ENCODE results near the gene GPR146.
"Not testable (repeated sequence)": the region's sequence is repeated elsewhere in the genome, so short reads cannot be mapped to it uniquely, and the experiment has no call there.

GPR146 gene, protein sequence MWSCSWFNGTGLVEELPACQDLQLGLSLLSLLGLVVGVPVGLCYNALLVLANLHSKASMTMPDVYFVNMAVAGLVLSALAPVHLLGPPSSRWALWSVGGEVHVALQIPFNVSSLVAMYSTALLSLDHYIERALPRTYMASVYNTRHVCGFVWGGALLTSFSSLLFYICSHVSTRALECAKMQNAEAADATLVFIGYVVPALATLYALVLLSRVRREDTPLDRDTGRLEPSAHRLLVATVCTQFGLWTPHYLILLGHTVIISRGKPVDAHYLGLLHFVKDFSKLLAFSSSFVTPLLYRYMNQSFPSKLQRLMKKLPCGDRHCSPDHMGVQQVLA

DNA sequence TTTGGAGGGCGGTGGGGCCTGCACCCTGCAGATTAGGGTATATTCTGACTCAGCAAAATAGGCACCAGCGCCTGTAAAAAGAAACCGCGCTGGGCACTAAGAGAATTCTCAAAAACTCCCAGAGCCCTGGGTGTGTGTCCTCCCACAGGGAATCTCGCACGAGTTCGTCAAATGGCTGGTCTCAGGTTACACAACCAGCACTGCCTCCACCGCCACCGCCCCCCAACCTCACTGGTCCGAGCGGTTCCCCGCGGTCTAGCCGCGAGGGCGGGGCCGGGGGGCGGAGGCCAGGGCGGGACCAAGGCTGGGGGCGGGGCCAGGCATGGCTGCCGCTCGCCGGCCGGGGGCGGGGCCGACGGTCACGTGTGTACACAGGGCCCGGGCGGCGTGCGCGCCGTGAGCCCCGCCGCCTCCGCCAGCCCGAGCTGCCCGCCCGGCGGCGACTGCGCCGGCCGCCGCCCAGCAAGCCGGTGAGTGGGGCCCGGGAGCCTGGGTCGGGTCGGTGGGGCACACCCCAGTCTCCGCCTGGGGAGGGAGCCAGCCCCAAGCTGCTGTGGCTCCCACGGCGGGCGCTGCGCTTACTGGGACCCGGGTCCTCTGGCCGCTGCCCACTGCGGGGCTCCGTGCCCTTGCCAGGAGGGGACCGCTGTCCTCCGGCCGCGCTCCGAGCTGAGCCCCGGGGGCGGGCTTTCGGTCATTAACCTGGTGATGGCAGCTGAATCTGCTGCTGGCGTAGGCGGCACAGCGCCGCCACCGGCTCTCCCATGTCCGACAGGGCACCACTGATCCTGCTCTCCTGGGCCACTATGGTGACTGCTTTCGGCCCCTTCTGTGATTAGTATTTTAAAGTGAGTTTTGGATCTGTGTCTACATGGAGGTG is at the start of gene GPR146:
Gene GPR146, plus strand, starts transcription at position 358 of the 880 bp plus-strand sequence. CDS start 12,970 bp downstream, outside the sequence.
- in situ Hi-C loops (cut with MboI; ENCODE audit: low sequenced_read_pairs), result no loop called here

DNA sequence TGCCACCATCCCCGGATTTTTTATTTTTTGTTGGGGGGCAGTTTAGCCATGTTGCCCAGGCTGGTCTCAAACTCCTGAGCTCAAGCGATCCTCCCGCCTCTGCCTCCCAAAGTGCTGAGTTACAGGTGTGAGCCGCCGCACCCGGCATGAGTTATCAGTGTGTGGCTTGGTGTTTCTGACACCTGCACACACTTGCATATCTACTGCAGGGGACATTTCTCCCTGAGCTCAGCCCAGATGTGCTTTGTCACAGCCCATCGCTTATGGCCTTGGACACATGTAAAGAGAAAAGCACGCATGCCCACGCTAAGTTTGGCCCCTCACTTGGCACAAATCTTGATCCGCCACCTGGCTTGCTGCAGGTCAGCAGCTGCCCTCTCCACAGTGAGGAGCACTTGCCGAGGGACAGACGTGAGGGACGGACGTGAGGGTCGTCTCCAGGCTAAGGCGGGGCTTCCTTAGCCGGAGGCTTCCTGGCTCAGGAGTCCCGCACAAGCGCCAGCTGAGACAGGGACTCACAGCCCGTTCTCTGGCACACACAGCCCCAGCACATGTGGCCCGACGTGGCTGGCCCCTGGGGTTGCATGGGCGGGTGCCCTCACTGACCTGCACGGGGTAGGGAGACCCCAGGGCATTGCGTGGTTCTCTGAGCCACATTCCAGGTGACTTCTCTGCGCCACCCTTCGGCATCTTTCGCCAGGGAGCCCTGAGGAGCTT is 49.6 kb upstream of the GPR146 start:
- in situ Hi-C loops (cut with MboI; ENCODE audit: low sequenced_read_pairs), result no loop called here

DNA sequence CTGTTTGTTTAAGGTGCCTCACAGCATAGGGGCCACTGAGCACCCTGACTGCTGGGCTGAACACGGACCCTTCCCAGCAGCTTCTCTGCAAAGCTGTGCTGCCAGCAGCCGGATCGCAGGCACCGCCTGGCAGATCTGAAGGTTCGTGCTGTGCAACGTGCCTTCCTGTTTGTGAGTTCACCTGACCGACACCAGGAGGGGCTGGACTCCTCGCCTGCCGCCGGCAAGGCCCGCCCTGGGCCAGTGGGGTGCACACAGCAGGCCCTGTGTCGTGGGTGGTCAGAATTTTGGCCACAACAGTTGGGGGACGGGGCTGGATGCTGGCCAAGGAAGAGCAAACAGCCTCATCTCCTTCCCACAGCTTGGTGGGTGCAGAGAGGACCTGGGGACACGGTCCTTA is 48.8 kb upstream of the GPR146 start:
- in situ Hi-C loops (cut with MboI; ENCODE audit: low sequenced_read_pairs), result no loop called here

DNA sequence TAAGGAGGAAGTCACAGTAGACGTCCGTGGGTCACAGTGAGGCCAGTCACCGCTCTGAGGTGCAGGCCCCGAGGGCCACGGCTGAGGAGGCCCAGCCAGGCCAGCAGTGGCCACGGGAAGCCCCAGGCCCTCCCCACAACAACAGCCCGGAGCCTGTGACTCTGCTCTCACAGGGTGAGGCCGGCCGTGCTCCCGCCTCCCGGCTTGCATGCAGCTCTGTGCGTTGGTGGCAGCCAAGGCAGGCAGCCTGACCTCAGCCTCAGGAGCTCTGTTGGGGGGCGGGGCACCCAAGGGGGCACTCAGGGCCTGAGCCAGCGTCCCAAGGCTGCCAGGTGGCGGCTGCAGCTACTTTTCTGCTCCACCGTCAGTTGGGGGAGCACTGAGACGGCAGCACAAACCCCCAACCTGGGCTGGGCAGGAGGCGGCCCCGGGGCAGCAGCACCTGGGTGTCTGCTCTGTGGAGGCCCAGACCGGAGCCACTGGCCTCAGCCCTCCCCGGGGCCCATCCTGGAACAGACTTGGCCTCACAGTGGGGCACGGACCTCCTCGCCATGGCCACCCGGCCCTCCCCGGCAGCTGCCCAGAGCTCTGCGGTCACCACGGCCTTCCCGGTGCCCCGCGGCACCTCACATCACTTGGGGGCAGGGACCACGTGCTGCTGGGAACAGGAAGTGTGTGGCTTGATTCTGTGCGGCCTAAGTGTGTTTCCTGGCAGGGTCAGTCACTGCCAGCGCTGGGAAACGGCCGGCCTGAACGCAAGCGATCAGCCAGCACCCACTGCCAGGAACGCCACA is 48.1 kb upstream of the GPR146 start:
- in situ Hi-C loops (cut with MboI; ENCODE audit: low sequenced_read_pairs), result no loop called here

DNA sequence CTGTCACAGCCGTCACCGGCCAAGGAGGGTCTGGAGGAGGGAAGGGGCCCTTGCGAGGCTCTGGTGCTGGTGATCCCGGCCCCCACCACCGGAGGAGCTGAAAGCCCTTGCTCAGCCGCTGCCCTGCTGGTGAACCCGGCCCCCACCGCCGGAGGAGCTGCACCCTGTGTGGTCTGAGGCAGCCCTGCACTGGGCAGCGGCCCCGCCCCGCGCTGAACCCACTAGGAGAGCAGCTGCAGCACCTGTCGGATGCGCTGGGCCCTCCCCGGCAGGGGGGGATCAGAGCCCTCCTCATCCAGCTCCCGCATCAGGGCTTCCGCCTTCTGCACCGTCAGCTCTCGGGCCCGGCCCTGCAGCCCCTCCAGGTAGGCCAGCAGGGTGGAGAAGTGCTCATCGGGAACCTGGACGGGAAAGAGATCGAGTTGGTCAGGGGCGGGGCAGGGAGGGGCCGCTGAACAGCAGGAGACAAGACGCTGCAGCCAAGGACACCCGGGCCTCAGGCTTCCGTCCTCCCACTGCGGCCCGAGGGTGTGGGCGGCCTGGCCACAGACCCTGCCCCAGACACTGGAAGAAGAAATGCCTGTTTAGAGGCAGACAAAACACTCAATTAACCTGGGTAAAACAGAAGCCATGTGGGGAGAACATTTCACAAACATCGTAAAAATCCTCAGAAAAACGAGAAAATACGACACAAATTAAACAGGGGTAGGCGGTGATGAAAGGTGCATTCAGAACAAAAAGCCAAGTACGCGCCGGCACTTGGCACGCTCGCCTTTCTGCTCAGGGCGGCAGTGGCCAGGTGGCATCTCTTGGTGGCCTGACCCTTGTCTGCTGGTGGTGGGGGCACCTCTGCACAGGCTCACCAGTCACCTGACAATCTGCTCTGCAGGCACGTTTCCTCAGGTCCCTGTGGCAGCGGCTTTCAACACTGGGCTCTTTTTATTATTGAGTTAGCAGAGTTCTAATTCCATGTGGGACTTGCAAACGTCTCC is 46.6 kb upstream of the GPR146 start:
- in situ Hi-C loops (cut with MboI; ENCODE audit: low sequenced_read_pairs), result no loop called here

DNA sequence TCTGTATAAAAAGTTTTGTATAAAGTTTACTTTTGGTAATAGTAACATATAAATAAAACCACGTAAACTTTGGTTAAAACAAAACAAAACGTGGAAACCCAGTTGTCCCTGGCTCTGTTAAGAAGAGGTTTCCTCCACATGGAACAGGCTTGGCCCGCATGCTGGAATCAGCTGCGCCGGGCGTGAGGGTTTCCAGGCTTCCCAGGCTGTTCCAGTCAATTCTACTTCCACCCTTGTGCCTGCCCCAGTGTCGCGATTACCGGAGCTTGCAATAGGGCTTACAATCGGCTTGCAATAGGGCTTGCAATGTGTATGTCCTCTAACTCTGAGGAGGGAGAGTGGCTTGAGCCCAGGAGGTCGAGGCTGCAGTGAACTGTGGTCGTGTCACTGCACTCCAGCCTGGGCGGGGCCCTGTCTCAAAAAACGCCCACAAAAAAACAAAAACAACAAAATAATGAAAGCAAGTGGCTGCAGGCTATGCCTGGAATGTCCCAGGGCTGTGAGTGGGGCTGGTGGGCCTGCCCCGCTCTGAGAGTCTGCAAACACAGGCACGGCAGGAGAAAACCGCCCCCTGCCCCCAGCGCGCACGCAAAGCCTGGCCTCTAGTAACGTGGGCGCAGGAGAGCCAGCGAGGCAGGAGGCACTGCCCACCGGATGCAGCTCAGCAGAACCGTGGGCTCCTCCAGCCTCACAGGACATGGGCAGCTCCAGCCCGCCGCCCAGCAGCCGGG is 45.0 kb upstream of the GPR146 start:
- in situ Hi-C loops (cut with MboI; ENCODE audit: low sequenced_read_pairs), result no loop called here

DNA sequence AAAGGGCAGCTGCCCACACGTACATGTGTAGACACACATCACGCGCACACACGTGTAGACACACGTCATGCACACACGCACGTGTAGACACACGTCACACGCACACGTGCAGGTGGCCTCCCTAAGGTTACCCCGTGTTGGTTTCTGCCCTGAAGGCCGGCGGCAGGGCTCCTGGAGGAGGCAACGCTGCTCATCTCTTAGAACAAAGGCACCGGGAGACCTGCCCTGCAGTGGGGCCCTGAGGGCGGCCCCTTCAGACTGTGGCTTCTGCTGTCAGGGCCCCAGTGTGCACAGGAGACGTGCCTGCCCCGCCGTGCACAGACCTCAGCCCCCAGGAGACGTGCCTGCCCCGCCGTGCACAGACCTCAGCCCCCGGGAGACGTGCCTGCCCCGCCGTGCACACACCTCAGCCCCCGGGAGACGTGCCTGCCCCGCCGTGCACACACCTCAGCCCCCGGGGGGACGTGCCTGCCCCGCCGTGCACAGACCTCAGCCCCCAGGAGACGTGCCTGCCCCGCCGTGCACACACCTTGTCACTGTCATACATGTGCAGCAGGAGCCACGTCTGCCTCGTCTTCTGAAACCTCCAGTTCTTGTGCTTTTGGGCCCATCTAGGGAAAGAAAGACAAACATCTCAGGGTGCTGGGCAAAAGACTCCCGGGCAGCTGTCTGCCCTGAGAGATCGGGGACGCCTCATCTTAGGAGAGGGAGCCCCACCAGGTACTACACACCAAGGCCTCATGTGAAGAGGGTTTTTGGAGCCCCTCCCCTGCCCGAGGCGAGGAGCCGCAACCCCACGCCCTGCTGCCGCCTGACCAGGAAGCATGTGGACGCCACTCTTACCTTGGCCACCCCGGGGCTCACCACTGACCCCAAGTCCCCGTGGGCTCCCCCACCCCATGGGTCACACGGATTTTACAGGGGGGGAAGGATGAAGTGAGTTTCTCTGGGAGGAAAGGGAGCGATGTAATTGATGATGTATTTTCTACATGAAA is 44.1 kb upstream of the GPR146 start:
- in situ Hi-C loops (cut with MboI; ENCODE audit: low sequenced_read_pairs), result no loop called here

DNA sequence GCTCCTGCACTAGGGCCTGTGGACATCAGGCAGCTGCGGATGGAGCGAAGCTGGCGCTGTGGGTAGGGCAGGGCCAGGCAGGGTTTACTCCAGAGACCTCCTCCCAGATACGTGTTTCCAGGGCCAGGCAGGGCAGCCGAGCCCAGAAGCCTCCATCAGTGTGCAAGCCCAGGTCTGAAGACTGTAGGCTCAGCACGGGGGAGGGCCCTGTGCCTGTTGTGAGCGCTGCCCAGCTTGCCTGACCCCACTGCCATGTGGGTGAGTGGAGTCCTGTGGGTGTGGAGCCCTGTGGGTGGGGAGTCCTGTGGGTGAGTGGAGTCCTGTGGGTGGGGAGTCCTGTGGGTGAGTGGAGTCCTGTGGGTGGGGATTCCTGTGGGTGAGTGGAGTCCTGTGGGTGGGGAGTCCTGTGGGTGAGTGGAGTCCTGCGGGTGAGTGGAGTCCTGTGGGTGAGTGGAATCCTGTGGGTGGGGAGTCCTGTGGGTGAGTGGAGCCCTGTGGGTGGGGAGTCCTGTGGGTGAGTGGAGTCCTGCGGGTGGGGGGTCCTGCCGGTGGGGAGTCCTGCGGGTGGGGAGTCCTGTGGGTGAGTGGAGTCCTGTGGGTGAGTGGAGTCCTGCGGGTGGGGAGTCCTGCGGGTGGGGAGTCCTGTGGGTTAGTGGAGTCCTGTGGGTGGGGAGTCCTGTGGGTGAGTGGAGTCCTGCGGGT is 43.1 kb upstream of the GPR146 start:
- in situ Hi-C loops (cut with MboI; ENCODE audit: low sequenced_read_pairs), result not testable (repeated sequence)

DNA sequence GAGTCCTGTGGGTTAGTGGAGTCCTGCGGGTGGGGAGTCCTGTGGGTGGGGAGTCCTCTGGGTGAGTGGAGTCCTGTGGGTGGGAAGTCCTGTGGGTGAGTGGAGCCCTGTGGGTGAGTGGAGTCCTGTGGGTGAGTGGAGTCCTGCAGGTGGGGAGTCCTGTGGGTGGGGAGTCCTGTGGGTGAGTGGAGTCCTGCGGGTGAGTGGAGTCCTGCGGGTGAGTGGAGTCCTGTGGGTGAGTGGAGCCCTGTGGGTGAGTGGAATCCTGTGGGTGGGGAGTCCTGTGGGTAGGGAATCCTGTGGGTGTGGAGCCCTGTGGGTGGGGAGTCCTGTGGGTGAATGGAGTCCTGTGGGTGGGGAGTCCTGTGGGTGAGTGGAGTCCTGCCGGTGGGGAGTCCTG is 42.3 kb upstream of the GPR146 start:
- in situ Hi-C loops (cut with MboI; ENCODE audit: low sequenced_read_pairs), result not testable (repeated sequence)

DNA sequence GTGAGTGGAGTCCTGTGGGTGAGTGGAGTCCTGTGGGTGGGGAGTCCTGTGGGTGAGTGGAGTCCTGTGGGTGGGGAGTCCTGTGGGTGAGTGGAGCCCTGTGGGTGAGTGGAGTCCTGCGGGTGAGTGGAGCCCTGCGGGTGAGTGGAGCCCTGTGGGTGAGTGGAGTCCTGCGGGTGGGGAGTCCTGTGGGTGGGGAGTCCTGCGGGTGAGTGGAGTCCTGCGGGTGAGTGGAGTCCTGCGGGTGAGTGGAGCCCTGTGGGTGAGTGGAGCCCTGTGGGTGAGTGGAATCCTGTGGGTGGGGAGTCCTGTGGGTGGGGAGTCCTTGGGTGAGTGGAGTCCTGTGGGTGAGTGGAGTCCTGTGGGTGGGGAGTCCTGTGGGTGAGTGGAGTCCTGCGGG is 41.9 kb upstream of the GPR146 start:
- in situ Hi-C loops (cut with MboI; ENCODE audit: low sequenced_read_pairs), result not testable (repeated sequence)

DNA sequence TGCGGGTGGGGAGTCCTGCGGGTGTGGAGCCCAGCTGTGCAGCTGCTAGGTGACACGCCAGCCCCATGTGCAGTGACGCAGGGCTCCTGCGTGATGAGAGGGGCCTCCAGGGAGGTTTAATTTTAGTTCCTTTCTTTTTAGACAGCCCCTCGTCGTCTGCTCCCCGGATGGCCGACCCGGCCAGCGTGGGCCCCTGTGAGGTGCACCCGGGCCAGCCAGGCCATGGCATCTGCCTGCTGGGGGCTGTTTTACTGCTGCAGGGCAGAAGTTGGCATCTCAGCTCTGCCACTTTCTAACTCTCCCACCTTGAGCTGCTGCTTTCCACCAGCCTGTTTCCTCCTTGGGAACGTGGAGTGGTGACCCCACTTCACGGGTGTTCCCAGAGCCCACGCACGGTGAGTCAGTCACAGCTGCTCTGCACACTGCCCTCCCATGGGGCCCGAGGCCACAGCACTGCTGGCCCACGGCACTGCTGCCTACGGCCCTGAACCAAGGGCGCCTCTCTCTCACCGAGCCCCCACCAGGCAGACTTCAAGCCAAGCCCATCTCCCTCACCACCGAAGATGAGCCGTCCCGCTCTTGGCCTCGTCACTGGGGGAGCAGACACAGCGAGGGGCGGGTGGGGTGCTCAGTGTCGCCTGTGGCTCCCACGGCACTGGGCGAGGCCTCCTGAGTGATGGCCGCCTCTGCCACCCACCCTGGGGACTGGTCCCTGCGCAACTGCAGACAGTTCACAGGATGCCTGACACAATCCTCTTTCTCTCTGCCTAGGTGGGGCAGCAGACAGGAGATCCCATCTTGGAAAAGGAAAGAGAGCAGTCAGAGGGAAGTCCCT is 40.1 kb upstream of the GPR146 start:
- in situ Hi-C loops (cut with MboI; ENCODE audit: low sequenced_read_pairs), result no loop called here

DNA sequence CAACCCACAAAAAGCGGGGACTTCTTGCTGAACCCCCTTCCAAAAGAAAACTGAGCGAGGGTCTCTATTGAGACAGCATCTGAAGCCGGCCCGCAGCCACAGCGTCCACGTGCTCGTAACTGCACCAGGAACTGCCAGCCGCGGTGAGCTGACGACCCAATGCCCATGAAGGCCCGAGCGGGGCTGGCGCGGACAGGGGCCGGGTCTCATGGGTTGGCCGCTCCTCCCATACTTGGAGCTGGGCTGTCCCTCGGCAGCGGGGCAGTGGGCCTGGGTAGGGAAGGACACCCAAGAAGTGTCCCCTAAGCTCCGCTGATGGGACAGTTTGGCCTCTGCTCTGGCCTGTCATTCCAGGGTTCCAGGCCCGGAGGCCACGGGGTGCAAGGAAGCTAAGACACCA is 39.0 kb upstream of the GPR146 start:
- in situ Hi-C loops (cut with MboI; ENCODE audit: low sequenced_read_pairs), result no loop called here

DNA sequence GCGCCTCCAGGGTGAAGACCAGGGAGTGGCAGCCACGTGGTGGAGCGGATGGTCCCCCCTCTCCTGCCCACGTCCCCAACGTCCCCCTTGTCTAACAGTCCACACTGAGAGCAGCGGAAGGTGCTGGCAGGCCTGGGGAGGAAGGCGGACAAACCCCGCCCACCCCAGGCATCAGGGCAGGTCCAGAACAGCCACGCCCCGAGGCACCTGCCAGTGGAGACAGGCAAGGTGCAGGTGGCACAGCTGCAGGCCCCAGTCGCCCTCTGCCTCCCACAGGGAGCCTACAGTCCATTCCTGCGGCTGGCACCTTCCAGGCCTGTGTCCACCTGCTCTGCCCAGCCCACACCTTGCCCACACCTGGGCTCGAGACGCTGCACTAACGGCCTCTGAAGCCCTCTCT is 36.4 kb upstream of the GPR146 start:
- in situ Hi-C loops (cut with MboI; ENCODE audit: low sequenced_read_pairs), result no loop called here

DNA sequence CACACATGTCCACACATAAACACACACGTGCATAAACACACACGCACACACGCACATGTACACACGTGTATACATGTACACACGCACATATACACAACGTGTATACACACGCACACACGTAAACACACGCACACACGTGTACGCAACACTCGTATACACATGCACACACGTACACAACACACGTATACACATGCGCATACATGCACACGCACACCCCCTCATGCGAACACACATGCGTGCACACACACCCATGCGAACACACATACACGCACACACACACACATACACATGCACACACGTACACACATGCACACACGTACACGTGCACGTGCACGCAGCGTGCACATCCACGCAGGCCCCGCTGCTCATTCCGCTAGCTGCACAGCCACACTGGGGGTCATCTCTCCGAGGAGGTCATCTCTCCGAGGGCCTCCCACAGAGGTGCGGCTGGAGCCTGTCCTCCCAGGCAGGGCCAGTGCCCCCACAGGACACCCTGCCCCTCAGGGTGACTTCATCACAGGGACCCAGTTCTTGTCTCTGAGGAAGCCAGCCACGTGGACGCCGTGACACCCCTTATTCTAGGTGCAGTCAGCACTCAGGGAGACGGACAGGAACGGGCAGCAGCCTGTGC is 35.5 kb upstream of the GPR146 start:
- in situ Hi-C loops (cut with MboI; ENCODE audit: low sequenced_read_pairs), result no loop called here

DNA sequence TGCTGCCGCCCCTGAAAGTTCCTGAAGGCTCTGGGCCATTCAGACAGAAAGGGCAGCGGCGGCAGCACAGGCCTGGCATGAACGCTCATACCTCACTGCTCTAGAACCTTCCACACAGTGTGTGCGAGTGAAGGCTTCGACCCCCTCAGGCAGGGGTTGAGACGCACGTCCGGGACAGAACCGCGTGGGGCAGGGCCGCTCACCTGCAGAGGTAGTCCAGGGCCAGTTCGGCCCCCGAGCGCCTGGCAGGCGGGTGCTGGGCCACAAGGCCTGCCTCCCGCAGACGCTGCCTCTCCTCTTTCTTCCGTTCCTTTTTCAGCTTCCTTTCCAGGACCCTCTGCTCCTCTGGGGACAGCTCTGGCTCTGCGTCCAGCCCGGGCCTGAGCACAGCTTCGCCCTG is 34.6 kb upstream of the GPR146 start:
- in situ Hi-C loops (cut with MboI; ENCODE audit: low sequenced_read_pairs), result no loop called here

DNA sequence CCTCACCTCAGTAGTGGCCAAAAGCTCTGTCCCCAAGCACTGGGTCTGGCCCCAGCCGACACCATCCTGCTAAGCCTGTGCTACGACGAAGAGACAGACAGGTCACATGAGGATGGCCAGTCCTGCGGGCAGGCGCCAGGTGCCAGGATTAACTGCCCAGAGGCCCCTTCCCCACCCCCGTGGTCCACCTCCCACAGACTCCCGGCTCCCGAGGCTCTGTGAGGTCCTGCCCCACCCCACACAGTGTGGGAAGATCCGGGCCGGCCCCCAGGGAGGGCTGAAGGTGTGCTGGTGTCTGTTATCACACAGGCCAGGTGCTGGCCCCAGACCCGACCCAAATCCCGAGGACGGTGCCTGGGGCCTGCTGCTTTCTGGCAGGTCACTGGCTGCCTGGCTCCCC is 34.1 kb upstream of the GPR146 start:
- in situ Hi-C loops (cut with MboI; ENCODE audit: low sequenced_read_pairs), result no loop called here

All from hTERT RPE-1 (cell line).